HS-27A (cell line): ENCODE data around the gene HDAC4.
A peak's percentile ranks its signal among the peaks of the same experiment; 100 is the strongest.

Experiments used
- DNase-seq: peaks from one replicate; pipeline ENCODE4 v3.0.0-alpha.2; 2012; ENCODE audit warnings: low read depth, missing footprints

The HDAC4 gene

DNA sequence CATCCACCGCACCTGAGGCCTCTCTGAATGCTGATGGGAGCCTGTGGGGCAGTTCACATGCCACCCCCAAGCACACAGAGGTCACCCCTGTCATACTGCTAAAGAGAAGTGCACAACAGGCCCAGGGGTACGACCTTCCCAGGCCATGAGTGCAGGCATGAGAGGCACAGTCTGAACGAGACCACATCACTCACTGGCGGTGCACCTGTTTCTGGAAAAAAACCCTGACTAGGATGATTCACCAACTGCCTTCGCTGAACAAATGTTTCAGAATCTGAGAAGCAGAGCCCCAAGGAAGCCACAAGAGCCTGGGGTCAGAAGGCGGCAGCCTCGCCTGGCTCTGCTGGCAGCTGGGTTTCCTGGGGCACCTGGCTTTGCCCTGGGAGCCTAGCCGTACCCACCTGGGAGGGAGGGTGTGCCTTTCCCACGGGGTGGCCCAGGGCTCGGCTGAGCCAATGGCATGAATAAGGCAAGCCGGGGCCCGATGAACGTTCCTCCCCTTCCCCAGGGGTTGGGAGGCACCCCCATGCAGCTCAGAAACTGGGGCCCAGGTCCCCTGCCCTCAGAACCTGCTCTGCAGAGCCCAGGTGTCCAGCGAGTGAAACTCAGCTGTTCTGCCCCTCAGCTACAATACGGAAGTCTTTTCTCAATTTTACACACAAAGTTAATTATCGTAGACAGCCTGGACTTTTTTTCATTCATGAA, 73.8 kb downstream of the HDAC4 start:
- no peak for DNase-seq

DNA sequence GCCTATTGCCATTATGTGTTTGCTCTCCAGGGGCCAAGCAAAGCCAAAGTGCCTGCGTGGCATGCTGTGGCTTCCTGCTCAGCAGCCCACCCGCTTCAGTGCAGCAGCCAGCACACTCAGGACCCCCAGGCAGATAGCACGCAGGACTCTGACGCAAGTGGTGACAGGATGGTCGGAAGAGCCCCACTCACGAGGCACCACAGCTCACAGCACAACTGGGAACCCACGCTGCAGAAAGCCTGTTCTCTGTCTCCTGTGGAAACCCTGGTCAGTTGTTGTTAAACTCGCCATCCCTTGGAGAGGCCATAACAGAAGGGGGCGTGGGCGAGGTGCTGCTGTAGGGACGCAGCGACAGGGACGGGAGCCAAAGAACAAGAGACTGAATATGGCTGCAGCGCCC, 76.4 kb downstream of the HDAC4 start:
- DNase-seq: no peak

DNA sequence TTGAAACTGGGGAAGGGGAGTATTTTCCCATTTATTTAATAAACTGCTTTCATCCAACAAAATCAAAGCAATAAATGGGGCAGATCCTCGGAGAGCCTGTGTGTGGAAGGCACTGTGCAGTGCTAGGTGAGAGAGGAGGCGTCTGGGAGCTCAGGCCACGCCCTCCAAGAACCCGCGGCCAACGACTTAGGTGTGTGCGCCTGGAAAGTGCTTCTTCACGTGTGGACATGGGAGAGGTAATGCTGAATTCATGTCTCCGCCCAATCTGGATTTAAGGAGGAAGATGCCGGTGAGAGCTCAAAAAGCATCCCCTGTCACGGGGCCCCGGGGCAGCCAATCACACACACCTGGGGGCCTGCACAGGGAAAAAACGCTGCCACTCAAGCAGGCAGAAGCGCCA, 77.4 kb downstream of the HDAC4 start:
- no peak for DNase-seq

GRCh38 chr2:239322416-239323086, 78.3 kb downstream of the HDAC4 start:
- DNase-seq: peak; percentile 34

DNA sequence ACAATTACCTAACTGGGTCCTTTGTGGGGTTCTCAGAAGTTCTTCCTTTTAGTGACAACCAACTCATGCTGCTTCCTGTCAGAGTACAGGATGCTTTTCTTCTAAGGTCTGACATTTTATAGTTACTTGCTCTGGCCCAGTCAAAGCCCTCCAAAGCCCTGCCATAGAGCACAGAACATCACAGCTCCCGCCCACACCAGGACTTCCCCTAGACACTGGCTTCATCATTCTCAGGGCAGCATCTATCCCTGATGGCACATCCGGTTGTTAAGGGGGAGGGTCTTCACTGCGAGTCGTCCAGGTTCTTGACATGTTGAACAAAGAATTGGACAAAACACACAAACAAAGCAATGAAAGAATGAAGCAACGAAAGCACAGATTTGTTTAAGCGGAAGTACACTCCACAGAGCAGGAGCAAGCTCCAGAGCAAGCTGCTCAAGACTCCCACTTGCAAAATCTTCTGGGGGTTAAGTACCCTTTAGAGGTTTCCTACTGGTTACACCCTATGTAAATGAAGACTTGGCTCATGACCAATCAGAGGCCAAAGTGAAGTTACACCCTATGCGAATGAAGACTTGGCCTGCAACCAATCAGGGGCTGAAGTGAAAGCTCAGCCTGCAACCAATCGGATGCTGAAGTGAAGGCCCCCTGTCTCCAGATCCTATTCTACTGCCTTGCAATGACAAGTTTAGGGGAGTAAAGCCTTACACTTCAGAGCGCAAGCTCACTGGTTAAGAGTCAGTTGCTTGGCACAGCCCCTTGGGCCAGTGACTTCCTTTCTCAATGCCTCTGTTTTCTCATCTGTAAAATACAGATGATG, 79.0 kb downstream of the HDAC4 start:
- no peak for DNase-seq

- DNase-seq: no peak
These were observed 81.8 kb downstream of the HDAC4 start for GRCh38 chr2:239318790-239319661.

- DNase-seq: no peak
These were observed 82.6 kb downstream of the HDAC4 start for GRCh38 chr2:239318151-239318611.

DNA sequence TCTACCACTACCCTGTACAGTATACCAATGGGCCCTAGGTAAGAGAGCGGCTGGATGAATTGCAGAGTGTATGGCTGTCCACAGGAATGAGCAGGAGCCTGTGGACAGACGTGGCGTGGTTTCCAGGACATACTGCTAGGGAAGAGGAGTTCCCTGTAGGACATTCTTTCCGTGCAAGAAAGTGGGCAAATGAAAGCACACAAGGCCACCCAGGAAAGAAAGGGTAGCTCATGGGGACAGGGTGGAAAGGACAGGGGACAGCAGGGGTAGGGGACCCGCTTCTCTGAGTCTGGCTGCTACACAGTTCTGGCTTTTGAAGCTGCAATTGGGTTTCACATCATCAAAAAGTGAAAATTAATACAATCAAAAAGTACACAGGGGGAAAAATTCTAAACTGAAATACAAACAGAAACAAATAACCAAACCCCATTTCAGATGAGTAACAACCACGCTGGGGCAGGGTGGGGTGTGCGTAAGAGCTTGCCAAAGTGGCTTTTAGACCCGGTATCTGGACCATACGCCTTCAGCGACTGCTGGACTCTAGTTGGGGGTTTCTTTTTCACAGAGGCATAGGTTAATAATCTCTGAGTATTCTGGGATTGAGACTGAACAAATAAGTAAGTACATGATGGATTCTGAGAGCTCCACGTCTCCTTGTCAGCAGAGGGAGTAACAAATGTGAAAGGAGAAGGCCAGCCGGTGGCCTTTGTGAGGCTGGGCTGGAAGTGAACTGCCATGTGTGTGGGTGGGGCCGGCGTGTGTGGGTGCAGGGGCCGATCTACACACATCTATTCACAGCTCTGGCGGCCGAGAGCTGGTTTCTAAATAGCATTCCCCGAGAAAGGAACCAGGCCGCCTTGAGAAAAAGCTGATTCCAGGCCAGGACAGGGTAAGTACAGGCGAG, 84.0 kb downstream of the HDAC4 start:
- DNase-seq: no peak

DNA sequence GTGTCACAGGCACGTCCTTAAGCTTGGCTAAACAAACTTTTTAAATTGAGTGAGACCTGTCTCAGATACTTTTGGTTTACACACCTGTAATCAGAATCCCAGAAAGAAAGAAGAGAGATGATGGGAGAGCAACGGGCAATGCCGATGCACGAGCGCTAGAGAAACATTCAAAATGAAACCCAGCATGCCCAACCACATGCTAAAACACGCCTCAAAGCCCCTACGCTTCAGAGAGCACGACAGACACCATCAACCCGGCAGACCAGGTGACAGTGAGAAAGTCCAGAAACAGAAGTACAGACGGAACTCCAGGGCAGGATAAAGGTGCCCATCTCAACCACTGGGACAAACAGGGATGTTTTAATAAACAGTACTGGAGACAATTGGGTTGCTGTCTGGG, 85.5 kb downstream of the HDAC4 start:
- no peak for DNase-seq

DNA sequence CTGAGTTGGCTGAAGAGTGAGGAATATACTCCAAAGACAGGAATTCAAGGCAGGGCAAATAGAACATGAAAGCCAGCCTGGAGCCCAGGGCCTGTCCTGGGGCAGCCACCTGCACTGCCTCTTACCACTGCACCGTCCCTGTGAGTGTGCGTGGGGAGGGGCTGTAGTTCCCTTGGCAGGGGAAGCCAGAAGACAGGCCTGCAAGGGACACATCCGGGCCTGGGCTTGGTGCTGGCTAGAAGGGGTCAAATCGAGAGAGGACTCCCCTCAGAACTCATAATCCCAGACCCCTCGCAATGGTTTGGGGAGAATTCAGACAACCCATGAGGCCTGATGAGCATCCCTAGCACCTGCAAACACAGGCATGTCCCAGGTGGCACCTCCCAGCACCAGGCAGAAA, 87.0 kb downstream of the HDAC4 start:
- no peak for DNase-seq

- no peak for DNase-seq
These were observed 87.8 kb downstream of the HDAC4 start for GRCh38 chr2:239312741-239313667.

DNA sequence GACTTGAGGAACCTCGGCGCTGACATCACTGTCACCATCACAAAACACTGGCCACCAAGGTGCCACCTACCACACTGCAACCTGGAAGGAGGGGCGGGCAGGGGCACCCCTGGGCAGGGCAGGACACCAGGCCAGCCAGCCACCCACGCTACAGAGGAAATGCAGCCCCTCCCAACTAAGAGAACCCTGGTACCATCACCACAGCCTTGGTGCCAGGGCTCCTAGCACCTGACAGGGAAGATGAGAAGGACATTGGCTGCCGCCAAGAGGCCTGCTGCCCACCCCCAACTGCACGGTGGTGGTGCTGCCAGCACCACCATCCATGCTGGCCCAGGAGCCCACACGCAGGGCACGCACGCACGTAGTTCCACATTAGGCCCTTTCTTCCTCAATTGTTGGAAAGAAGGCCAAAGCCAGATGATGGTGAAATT, 88.7 kb downstream of the HDAC4 start:
- no peak for DNase-seq

DNA sequence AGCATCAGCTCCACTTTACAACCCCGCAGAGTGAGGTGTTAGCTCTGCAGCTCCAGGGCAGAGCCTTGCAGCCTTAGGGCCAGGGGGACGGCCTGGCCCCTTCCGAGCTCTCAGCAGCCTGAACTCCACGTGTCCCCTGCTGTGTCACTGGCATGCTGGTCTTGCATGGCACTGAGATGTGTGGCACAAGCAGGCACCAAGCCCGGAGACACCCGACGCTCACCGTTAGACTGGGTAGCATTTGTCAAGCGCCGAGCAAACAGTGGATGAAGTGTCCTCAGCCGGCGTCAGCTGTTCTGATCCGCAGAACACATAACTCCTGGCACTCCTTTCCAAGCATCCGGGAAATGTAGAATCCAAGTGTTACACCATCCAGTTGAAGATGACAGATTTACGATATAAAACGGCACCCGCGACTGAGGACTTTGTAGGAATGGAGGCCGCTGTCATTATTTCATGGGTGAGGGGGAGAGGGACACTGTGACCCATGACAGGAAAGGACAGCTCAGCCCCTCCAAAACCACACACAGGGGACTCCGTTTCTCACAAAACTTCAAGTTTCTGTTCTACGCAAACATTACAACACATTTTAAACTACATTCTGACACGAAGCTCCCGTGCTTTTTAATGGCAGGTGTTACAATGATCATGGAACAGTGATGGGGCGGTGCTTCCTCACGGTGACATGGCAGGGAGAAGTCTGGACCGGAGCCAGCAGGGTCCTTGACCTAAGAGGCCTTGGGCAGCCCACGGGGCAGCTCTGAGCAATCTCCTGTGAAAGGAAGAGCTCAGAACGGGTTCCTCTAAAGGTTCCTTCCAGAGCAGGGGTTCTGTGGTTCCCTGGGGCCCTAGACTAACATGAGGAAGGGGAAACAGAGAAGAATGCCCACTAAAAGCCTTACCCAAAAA, 89.4 kb downstream of the HDAC4 start:
- no peak for DNase-seq

GRCh38 chr2:239310401-239311061, 90.3 kb downstream of the HDAC4 start:
- no peak for DNase-seq

DNA sequence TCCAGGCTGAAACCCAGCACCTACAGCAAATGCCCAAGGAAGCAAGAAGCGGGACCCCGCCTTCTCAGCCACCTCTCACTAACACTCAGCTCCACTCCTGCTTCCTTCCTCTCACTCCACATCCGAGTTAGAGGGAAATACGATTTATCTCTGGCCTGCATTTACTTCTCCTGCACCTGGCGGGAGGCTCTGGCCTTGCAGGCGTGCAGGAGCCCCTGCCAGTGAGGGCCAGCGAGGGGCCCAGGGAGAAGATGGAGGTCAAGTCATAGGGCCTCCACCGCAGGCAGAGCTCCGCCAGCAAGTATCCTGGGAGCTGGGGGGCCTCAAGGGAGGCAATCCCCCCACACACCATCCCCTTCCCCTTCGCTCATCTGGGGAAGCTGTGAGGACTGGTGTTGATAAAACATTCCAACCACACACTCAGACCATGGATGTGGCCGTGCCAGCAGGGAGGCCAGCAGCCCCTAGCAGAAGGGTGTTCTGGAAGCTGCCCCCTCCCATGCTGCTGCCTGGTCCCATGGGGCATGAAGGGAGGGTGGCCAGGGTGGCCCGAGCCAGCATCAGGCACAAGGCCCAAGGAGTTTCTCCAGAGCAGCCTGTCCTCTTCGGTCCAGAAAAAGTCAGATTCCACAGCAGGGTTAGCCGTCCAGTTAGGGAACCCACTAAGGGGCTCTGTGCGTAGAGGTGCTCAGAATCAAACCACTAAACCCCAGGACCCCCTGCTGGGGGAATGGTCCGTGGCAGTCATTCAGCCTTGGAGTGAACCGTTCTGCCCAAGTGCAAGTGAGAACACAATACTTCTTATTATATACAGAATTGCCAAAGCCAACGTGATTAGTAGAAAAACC, 91.2 kb downstream of the HDAC4 start:
- DNase-seq: no peak

DNA sequence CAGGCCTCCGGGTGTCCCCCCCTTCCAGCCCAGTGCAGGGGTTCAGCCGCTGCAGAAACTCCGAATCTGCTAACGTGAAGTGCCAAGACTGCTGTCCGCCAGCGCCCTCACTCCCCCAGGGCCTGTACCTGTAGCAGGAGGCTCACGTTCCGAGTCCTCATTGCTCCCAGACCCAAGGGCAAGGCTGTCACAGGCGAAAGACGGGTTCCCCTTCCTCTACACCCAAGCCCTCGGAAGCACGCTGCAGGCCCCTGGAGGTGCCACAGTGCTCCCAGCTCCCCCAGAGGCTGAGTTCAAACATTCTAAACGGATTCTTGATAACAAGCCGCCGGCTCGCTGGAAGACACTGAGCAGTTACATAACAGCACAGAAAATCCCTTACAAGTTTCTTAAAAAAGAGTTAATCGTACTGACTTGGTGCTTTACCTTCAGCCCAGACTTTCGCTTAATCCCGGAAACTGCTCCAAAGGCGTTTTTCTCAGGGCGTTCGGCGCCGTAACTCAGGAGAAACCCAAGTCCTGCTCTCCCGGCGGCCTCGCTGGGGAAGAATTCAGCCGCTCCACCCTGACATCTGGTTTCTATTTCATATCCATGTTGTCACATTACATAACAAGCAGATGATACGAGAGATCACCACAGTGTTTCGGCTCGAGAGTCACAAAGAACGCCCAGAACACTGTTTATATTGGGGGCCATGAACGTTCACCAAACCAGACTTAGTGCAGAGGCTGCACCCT, 92.0 kb downstream of the HDAC4 start:
- DNase-seq: no peak
